Lung (tissue), 12 donors: ENCODE measurements around the gene SPON1. TPM values are rescaled to one million over a fixed set of nuclear protein-coding genes. Genes with fewer than 3 reads are reported as not detected.
"Not testable (repeated sequence)": the region's sequence is repeated elsewhere in the genome, so short reads cannot be mapped to it uniquely, and the experiment has no call there.

Experiments
- ATAC-seq: fragments of 200-7000 bp; cut with Tn5 transposase; one replicate; pipeline ENCODE4 v1.9.1; 2020; ENCODE audit warnings: moderate number of reproducible peaks; ENCODE audit not compliant: insufficient read depth, low FRiP score
- DNase-seq, 3 donors: peaks; one replicate each; pipeline ENCODE4 v3.0.0-alpha.2; 2013 to 2017
- H3K27ac ChIP-seq, 2 donors: one replicate each; pipeline ENCODE4 v1.5.1; 2013; ENCODE audit warnings: mild to moderate bottlenecking in 2 of 2, moderate library complexity in 2 of 2, control low read depth in 1 of 2, inconsistent platforms in 1 of 2, low read depth in 1 of 2, low read length in 1 of 2
- H3K27me3 ChIP-seq, 3 donors: one replicate each; pipeline ENCODE4 v1.5.1; 2013; ENCODE audit warnings: low read length in 2 of 3; ENCODE audit not compliant: control insufficient read depth in 3 of 3, insufficient read depth in 3 of 3
- H3K36me3 ChIP-seq, 4 donors: one replicate each; pipeline ENCODE4 v1.5.1; 2013; ENCODE audit warnings: low read length in 4 of 4, mild to moderate bottlenecking in 1 of 4, moderate library complexity in 1 of 4; ENCODE audit not compliant: control insufficient read depth in 4 of 4, insufficient read depth in 4 of 4
- H3K4me1 ChIP-seq, 5 donors: one replicate each; pipeline ENCODE4 v1.5.1; 2013; ENCODE audit warnings: low read length in 5 of 5, mild to moderate bottlenecking in 2 of 5, moderate library complexity in 1 of 5; ENCODE audit not compliant: control insufficient read depth in 5 of 5, insufficient read depth in 5 of 5
- H3K4me3 ChIP-seq: one replicate; pipeline ENCODE4 v1.5.1; 2013; ENCODE audit warnings: mild to moderate bottlenecking, control low read depth, moderate library complexity
- H3K9ac ChIP-seq, 2 donors: one replicate each; pipeline ENCODE4 v1.5.1; 2013; ENCODE audit warnings: low read length in 2 of 2, control low read depth in 1 of 2; ENCODE audit not compliant: insufficient read depth in 1 of 2
- H3K9me3 ChIP-seq, 4 donors: one replicate each; pipeline ENCODE4 v1.5.1; 2013; ENCODE audit warnings: low read length in 3 of 4, mild to moderate bottlenecking in 1 of 4, moderate library complexity in 1 of 4; ENCODE audit not compliant: control insufficient read depth in 4 of 4, insufficient read depth in 3 of 4
- CTCF ChIP-seq: IDR thresholded peaks from 2 replicates; pipeline ENCODE4 v1.5.1; 2012; ENCODE audit warnings: mild to moderate bottlenecking; ENCODE audit errors: control extremely low read depth, extremely low read depth
- WGBS, 2 donors: extraction: QIAGEN DNeasy Blood & Tissue Kit; methylation state at CpG; one replicate each; pipeline ENCODE4 v1.1.7; 2013; 5-methylcytosine and 5-hydroxymethylcytosine counted together
- polyA plus RNA-seq, 2 donors: library from polyadenylated mRNA; stranded (reverse); fragments of 200-250 nt; gene quantifications; one replicate each; pipeline ENCODE4 v1.2.1, GENCODE V29; 2013
- total RNA-seq, 2 donors: library from RNA; depleted of rRNA in 1 of 2; stranded (reverse); fragments of >200 nt in 1 of 2; gene quantifications; one replicate each; pipeline ENCODE4 v1.2.1, GENCODE V29; 2014 to 2021
- donor health status: control.
- donor health status: control.
- donor health status: Bipolar disorder and iron deficiency.
- donor health status: healthy.
- donor health status: DM: yes; HTN: yes; CAD: no.

SPON1 gene
- total and polyA plus RNA-seq, 4 donors: 8.4 to 98.6 (median 59.9) TPM

GRCh38 chr11:14158393-14158792, 195.9 kb downstream of the SPON1 start:
- Histone ChIP-seq H3K4me3 (no peak overlapping the region), H3K4me1 (no peaks in the 10 kb centered on the region), H3K9ac (no peak overlapping the region), H3K27me3 (no peaks in the 10 kb centered on the region), H3K9me3 (peaks cover 3 to 18% (median 7%) of the 10 kb centered on the region in 4 donors), H3K36me3 (peaks cover 0 to 1% (median 0%) of the 10 kb centered on the region in 4 donors), H3K27ac (no peak overlapping the region)
- DNase-seq (no peak), ATAC-seq (no peak)
- TF ChIP-seq CTCF: no peak
- WGBS, 2 donors: 88 to 92% methylated on average over 1 of the region's 1 CpG

GRCh38 chr11:14163576-14163975, 201.1 kb downstream of the SPON1 start:
- H3K27me3 ChIP-seq: no peaks in the 10 kb centered on the region
- no peak for TF ChIP-seq CTCF
- H3K4me1 ChIP-seq: no peaks in the 10 kb centered on the region
- DNase-seq: no peak
- ATAC-seq: no peak
- H3K9me3 ChIP-seq: peaks cover 0 to 2% (median 0%) of the 10 kb centered on the region in 4 donors
- WGBS, 2 donors: 91% methylated on average over 2 of the region's 2 CpGs
- no peak overlapping the region for H3K9ac ChIP-seq
- H3K27ac ChIP-seq: no peak overlapping the region
- H3K36me3 ChIP-seq: no peaks in the 10 kb centered on the region
- no peak overlapping the region for H3K4me3 ChIP-seq

- ATAC-seq, H3K27me3 ChIP-seq, H3K9me3 ChIP-seq, H3K4me3 ChIP-seq, H3K4me1 ChIP-seq, DNase-seq, H3K27ac ChIP-seq, H3K36me3 ChIP-seq, H3K9ac ChIP-seq: not testable (repeated sequence)
- 87 to 89% methylated on average over 7 of the region's 7 CpGs for WGBS, 2 donors
Measured at GRCh38 chr11:14173679-14174078, 211.2 kb downstream of the SPON1 start.

- WGBS, 2 donors: 62 to 73% methylated on average over 4 of the region's 4 CpGs
- Histone ChIP-seq H3K27me3 (no peaks in the 10 kb centered on the region), H3K9ac (no peak overlapping the region), H3K27ac (no peak overlapping the region), H3K36me3 (no peaks in the 10 kb centered on the region), H3K4me1 (peaks cover 0 to 42% (median 0%) of the 10 kb centered on the region in 5 donors), H3K4me3 (no peak overlapping the region), H3K9me3 (no peaks in the 10 kb centered on the region)
- no peak for ATAC-seq
- DNase-seq: peak; percentile 65 to 96 (median 96)
- TF ChIP-seq CTCF: no peak
Measured at GRCh38 chr11:14179116-14179820, 216.7 kb downstream of the SPON1 start.
